Kasumi-1 (cell line): ENCODE data around the gene HTATIP2.
A peak's percentile ranks its signal among the peaks of the same experiment; 100 is the strongest.
"Not testable (repeated sequence)": the region's sequence is repeated elsewhere in the genome, so short reads cannot be mapped to it uniquely, and the experiment has no call there.

Experiments
- DNase-seq, 2 experiments: peaks; one replicate each; lab custom pipeline; 2025; lab: John Stamatoyannopoulos, UW

HTATIP2 gene

DNA sequence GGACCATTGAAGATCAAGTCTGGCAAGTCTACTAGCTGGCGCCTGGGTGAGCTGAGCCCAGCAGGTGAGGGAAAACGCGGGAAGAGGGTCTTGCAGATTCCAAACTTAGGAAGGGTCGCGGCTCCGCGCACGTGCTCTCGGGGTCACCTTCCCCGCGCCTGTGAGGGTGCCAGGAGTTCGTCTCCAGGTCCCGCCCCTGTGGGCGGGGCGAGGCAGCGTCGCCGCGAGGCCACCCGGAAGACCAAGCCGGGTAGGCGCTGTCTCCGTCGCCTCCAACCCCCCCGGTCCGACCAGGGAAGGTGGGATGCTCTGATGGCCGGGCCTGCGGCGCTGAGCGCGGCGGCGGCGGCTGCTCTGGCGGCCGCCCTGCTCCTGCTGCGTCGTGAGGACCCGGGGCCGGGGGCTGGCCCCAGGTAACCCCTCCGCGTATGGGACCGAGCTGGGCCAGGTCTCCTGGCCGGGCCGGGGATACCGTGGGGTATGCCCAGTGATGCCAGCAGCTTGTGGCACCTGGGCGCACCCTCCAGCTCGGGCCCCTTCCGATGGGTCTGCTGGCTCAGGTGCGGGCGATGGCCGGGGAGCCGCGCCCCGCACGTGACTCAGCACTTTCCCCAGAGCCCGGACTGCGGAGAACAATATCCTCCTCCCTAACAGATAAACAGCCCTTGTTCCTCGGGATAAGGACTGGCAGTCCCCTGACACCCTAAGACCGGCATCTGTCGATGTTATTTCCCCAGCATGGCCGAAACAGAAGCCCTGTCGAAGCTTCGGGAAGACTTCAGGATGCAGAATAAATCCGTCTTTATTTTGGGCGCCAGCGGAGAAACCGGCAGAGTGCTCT lies at the start of gene HTATIP2:
HTATIP2 (plus strand) TSS at position 215 of the 841 bp plus-strand sequence; CDS start at position 739, 524 bp downstream.
- DNase-seq, result peak; percentile 36 to 45

DNA sequence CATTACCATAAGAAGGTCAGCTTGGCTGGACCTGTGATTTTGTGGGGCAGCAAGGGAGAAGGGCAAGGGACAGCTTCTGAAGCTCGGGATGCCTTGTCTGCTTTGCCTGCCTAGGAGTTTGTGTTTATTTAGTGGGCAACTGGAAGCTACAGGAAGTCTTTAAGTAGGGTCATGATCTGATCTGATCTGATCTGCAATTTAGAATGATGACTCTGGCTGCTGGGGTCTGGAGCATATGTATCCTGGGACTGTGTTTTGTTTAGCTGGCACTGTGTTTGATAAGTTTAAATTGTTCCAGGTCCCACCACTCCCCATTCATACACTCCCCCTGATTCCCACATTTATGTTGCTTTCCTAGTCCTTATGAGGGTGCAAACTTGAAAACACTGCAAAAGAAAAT lies 47.7 kb upstream of the HTATIP2 start:
- no peak for DNase-seq

DNA sequence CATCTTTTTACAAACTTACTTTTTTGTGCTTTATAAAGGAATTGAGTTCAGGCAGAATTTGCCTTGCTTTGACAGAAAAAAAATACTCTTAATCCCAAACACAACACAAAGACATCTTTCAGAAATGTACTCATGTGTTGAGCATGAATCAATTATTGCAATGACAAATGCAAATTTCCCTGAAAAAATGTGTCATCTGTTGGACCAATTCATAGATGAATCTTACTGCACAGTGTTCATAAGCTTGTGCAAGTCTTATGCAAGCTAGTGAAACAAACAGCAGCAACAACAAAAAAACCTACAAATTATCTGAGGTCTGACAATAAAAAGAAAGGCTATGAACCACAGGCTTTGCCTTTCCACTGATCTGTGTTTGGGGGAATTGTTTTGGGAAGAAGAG lies 42.3 kb upstream of the HTATIP2 start:
- no peak for DNase-seq

DNA sequence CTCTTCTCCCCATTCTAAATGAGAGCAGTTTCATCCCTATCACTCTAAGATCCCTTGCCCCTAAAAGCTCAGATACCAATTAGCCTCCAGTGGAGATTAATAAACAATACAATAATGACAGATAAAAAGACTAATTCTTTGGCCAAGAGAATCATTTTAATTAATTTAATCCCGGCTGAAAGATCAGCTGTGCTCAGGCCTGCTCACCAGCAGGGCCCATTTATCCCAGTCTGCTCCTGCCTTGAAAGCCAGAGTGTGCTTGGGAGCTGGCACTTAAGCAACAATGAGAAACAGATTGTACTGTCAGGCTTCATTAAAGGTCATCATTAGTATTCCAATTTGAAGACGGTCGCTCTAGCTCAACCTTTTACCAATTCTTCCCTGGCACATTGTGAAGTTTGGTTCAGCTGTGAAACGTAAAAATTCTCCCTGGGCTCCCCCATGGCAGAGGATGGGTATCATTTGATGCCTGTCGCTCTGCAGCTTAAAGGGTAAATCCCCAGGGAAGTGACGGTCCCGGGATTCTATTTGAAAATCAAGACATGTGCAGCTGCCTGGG lies 36.1 kb upstream of the HTATIP2 start:
- no peak for DNase-seq

DNA sequence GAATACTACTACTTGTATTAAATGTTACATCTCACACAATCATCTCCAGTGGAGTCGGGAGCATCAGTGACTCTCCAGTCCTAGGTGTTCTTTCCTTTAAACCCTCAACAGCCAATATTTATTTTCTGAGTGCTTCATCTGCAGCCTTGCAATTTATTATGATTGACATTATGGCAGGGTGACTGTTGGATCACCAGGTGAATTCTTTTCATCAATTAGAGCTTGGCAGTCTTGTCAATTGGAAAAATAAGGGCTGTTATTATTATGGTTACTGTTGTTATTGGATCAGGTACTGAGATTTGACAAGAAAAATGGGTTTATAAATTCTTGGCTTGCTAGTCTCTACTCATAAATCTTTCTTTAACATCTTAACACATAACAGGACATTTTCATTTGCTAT lies 27.5 kb upstream of the HTATIP2 start:
- no peak for DNase-seq

DNA sequence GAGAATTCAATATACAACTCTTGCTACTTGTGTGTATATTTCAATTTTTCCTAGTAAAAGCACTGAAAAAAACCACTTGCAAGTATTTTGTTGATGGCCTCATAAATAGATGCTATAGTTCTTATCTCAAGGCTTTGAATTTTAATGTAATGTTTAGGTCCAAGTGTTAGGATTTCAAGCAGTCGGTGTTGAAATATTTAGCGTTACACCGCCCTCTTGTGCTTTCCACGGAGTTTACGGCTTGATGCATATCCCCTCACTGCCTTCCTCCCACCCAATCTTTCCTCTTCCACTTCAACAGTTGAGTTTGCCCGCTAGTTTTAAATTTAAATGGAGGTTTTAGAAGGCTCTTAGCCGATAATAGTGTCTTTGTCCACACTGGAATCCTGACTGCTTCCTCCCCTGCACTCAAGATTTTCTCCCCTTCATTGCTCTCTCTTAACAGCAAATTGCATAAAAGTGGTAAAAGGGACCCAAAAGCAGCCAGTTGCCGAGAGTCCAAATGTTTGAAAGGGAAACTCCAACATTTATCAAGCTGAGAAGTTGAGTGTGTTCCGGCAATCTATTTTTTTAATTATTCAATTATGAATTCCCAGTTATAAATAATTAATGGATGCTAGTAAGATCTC lies 25.9 kb upstream of the HTATIP2 start:
- peak; percentile 24 to 35 for DNase-seq

DNA sequence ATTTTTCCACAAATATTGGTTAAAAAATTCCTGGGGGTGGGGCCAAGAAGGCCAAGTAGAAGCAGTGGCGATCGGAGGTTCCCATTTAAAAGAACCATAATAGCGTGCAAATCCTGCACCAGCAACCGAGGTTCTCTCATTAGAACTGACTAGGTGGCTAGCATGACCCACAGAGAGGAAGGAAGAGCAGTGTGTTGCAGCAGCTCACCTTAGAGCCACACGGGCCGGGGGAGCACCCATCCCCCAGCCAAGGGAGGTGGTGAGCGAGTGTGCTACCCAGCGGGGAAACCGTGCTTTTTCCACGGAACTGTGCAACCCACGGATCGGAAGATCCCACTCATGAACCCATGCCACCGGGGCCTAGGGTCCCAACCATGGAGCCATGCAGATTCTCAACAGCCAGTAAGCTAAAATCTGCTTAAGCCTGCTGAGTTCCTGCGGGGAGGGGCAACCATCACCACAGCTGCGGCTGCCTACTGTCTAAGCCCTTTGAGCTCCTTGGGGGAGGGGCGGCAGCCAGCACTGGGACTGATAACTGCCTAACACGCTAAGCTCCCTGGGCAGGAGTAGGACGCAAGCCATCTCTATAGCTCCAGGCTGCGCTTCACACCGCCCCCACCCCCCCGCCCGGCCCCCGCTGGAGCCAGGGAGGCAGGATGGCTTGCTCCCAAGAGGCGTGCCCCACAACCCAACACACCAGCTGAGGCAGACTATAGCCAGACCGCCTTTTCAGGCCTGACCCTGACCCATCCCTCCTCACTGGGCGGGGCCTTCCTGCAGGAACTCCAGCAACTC lies 21.0 kb upstream of the HTATIP2 start:
- DNase-seq, result no peak

DNA sequence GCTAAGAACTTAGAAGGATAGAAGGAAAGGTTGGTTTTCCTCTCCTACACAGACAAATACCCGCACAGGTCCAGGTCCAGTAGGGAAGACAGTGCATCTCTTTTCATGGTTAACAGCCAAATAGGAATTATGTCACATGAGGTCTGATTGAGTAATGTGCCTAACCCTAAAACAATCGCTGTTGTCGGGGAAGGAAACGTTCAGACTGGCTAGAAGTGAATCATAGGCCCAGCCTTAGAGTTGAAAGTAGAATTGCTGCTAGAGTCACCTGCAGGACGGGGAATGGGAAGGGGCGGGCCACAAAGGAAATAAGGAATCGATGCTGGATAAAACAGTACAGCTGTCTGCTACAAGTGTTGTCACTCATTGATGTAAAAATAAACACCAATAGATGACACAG lies 12.4 kb upstream of the HTATIP2 start:
- DNase-seq, result no peak

DNA sequence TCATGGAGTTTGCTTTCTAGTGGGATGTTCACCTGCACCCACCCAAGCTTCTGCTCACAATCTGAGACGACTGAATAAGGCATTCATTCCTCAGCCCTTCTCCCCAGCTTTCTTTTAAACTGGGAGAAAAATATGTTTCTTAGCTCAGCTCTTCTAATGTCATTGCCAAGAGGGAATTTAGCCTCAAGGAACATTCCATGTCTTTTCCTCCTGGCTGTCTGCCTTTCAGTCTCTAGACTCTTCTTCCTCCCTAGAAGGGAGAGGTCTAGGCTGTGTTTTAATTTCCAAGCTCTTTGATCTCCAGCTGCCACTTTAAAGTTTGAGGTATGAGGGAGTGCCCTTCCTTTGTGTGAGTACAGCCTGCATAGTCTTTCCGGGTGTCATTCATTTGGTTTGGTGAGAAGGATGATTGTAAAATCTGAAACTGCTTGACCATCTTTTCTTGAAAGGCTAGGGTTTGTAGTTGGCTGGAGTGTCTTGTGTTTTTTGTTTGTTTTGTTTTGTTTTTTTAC lies 11.7 kb upstream of the HTATIP2 start:
- DNase-seq, result no peak

DNA sequence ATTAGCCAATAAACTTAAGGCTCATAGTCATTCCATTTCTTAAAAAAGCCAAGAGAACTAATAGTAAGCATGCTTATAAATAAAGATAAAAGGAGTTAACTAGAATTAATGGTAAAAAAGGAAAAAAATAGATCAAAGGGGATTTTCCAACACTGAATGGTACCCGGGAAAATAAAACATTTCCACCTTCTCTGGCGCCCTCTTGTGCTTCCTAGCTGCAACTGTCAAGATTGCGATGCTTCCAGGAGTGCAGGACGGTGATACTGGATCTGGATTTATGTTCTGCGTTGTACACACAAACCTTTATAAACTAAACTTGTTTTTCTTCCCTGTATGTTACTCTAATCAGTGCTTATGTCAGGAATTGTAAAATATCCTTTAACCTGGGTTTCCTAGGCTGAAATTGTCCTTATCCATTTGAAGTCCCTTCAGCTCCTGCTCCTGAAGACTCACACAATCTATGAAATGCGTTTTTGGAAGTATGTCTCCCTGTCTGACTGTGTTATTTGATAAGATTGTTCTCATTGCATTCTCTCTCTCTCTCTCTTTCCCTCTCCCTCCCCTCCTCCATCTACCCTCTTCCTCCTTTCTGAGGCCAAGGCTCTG lies 9.6 kb upstream of the HTATIP2 start:
- peak; percentile 45 to 47 for DNase-seq

DNA sequence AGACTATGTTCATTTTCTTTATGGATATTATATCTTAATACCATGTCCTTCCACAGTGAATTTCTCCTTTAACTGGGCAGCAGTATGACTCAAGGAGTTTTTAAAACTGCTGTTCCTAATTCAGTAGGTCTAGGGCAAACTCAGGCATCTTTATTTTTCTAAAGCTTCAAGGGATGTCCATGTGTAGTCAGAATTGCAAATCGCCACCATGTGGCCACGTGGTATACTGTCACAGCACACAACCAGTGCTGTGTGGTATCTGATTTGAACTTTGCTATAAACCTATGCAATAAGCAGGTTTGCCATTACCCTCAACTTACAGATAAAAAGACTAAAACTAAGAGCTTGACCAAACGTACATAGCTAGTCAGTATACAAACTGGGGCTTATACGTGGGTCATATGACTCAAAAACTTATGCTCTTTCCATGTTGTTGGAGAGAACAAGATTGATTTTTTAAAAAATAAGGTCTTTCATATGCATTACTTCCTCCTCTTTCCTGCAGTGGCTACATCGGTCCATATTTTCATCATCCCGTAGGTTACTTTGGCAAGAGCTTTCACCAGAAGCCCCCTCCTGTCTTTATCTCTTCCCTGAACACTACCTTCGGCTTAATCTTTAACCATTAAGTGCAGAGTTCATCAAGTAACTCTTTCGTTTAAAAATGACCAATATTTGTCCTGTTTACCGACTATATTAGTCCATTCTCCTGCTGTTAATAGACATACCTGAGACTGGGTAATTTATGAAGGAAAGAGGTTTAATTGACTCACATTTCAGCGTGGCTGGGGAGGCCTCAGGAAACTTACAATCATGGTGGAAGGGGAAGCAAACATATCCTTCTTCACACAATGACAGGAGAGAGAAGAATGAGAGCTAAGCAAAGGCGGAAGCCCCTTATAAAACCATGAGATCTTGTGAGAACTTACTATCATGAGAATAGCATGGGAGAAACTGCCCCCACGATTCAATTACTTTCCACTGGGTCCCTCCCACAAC lies 8.0 kb upstream of the HTATIP2 start:
- DNase-seq, result peak; percentile 61 to 71

DNA sequence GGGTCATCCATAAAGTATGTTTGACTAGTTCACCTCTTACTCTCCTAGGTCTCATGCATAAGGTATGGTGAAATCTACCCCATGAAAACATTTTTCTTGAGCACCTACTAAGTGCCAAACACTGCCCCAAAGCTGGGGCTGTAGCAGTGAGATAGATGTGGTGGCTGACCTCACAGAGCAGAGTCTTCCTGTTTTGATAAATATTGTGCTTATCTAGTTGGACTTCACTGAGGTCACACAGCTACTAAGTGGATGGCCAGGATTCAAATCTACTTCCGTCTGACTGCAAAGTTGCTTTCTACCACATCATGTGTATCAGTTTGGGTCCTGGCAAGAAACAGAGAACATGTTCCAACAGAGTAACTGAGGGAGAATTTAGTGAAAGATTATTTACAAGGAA lies 6.4 kb upstream of the HTATIP2 start:
- DNase-seq, result no peak

DNA sequence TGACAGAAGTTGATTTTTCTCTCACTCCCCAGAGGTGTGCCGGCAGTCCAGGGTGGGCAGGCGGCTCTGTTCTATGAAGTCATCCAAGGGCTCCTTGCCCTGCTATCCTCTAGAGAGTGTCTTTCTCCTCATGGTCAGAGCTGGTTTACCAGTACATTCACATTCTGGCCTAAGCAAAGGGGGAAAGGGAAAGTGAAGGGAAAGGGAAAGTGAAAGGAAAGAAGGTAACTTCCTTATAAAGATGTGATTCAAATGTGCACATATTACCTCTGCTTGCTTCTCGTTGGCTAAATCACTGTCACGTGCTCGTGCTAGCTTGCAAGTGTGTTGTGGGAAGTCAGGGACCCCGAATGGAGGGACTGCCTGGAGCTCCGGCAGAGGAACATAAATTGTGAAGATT lies 2.9 kb upstream of the HTATIP2 start:
- peak; percentile 6 to 24 for DNase-seq

DNA sequence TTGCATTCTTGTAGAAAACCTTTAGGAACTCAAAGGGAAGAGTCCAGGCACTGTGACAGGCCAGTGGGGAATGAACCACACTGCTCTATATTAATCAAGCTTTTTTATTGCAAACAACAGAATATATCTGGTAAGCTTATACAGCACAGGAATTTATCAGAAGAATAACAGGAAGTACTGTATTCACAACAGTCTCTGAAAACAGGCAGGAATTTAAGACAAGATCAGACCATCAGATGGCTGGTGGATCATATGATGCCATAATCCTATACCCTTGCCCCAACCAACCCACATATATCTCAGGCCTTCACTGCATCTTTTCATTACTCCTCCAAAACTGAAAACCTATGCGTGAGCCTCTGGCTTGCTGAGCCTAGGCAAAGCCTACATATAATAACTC lies 1.0 kb upstream of the HTATIP2 start:
- DNase-seq, result no peak

DNA sequence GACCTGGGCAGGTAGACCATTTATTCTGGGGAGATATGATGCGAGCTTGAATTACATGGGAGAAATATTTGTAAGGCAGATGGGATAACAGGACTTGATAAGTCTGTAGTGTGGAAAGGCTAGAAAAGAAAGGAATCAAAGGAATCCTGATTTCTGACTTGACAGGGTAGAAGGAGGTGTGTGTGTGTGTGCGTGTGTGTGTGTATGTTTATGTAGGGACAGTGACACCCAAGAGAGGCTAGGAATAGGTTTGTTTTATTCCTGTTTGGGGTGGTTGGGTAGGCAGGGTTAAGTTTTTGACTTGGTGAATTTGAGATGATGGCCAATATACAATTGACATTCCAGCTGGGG lies 390 bp upstream of the HTATIP2 start:
- no peak for DNase-seq

DNA sequence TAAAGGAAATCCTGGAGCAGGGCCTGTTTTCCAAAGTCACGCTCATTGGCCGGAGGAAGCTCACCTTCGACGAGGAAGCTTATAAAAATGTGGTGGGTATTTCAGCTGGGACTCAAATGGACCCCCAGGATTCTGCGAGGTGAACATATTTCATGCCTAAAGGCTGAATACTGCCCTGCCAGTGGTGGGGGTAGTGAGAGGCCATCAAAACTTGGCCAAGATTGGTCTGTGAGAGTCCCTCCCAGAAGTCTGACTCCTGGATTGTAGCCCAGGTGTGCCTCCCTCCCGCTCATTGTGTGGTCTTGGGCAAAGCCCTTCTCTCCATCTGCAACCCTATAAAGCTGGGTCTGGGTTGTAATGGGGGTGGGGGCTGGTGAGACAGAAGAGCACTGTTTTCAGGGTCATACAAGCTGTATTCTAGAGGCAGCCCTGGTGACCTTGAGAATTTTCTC lies 853 bp downstream of the HTATIP2 start:
- no peak for DNase-seq

DNA sequence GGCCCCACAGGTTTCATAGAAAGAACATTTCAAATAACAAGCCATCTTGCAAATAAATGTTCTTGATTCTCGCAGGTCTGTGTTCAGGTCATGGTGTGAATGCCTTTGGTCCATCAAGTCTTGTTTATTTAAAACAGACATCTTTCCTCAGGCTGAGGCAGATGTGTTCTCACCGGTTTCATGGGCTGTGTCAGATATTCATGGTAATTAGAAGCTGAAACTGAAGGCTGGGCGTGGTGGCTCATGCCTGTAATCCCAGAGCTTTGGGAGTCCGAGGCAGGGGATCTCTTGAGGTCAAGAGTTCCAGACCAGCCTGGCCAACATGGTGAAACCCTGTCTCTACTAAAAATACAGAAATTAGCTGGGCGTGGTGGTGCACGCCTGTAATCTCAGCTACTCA lies 2.0 kb downstream of the HTATIP2 start:
- not testable (repeated sequence) for DNase-seq

DNA sequence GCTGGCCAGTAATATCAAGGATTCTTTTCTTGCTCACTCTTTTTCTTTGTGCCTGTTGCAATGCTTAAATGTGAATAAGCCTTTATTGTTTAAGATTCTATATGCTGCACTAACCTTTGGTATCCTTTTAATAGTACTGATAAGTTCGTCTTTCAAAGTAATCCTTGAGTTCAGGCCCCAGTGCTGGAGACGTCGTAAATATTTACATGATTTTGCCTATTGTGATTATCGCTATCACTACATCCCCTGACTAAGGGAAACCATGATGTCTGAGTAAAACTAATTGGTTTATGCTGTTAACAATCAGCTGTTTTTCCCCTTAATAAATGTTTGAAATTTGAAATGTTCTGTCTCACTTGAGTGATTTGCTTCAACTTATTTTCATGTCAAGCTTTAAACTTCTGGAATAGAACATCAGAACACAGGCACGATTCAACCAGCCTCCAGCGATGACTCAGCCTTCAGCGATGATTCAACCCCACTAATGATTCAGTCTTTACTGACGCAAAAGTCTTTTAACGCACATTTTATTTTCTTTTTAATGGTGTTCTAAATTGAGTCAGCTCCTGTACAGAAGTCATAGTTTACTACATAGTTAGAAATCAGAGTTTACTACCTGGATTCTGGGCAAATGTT lies 3.9 kb downstream of the HTATIP2 start:
- DNase-seq, result peak in 1 of 2 experiments; percentile 7

DNA sequence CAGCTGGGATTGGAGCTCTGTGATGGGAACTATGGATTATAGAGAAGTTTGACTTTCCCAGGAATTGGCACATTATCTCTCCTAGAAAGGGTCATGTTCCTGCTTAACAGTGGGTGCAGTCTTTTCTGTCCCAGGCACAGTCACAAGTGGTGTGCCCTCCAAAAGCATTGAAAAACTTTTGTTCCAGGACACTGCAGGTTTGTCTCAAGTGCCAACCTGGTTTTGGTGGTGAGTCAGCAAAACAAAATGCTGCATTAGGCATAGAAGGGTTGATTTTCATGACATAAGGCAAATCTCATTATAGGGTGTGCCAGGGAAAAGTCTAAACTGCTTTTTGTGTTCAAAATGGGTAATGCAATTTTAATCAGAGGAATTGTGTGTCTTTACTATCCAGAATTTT lies 4.9 kb downstream of the HTATIP2 start:
- DNase-seq, result no peak

DNA sequence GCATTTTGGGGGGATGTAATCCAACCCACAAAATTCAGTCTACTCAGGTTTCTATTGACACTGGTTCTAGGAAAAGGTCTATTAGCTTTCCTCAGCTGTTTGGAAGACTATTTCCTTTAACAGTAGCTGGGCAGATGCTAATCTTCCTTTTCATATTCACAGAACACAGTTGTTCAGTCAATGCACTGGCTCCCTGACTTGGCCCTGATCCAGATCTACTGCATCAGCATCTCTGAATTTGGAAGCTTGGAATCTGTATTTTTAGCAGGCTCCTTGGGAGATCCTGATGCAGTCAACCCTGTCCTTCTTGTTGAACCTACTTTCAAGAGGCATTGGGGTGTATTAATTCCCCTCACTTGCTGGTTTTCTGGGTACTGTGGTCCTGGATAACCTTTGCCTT lies 6.3 kb downstream of the HTATIP2 start:
- DNase-seq, result no peak
